ENCODE measurements around the gene ELMO1. TPM values are rescaled to one million over a fixed set of nuclear protein-coding genes. Genes with fewer than 3 reads are reported as not detected.
A peak's percentile ranks its signal among the peaks of the same experiment; 100 is the strongest.

ELMO1 gene
- total RNA-seq, 1 donor from 2014 or later: 132 TPM

DNA sequence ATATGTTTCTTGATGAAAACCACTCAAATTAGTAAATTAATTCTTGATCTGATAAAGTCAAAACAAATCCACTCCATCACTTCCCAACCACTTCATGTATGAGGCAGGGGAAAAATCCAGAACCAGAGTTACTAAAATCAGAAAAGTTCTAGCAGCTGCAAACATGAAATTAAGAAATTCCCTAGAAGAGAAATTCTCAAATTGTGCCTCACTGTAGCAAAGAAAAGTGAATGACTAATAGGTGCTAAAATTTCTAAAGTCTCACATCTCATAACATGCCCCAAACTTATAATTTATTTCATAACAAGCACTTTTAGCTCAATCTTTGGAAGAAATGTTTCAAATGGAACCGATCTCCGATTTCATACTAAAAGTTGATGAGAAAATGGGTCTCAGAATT is 379.3 kb downstream of the ELMO1 start:
- TF ChIP-seq, protein P1, sequence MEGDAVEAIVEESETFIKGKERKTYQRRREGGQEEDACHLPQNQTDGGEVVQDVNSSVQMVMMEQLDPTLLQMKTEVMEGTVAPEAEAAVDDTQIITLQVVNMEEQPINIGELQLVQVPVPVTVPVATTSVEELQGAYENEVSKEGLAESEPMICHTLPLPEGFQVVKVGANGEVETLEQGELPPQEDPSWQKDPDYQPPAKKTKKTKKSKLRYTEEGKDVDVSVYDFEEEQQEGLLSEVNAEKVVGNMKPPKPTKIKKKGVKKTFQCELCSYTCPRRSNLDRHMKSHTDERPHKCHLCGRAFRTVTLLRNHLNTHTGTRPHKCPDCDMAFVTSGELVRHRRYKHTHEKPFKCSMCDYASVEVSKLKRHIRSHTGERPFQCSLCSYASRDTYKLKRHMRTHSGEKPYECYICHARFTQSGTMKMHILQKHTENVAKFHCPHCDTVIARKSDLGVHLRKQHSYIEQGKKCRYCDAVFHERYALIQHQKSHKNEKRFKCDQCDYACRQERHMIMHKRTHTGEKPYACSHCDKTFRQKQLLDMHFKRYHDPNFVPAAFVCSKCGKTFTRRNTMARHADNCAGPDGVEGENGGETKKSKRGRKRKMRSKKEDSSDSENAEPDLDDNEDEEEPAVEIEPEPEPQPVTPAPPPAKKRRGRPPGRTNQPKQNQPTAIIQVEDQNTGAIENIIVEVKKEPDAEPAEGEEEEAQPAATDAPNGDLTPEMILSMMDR (IDR thresholded peaks at IDR 0.05): no peak
- intact Hi-C loops (cut with micrococcal nuclease): no loop called here
- ChIA-PET CTCF (no interaction called here), POLR2A (no interaction called here)
- Mint-ChIP-seq H3K4me3 (no peak overlapping the region), H3K27ac (no peak overlapping the region), H3K27me3 (no peaks in the 10 kb centered on the region), H3K4me1 (peaks cover 9% of the 10 kb centered on the region), H3K36me3 (ENCODE audit: low read depth) (peaks cover 41% of the 10 kb centered on the region), H3K9me3 (no peaks in the 10 kb centered on the region)
- DNase-seq (no peak), ATAC-seq (ENCODE audit: low read depth) (no peak)

DNA sequence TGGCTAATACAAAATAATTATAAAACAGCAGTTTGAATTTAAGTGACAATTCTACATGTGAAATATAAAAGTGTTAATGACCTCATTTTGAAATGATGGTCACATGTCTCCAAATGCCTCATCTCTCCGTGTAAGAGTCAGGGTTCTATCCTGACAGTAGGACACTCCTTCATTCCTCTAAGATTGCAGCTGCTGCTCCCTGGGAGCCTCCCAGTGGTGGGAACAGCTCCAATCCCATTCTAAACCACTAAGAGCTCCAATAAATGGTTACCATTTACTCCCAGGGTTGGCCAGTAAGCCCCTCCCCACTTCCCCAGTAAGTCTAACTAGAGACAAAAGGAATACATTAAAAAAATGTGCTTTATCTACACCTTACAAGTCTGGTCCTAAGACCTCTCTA is 379.8 kb downstream of the ELMO1 start:
- TF ChIP-seq, protein P1 (IDR thresholded peaks at IDR 0.05): no peak
- ChIA-PET CTCF (no interaction called here), POLR2A (no interaction called here)
- intact Hi-C loops (cut with micrococcal nuclease): no loop called here
- DNase-seq: no peak
- Mint-ChIP-seq H3K4me1 (peaks cover 9% of the 10 kb centered on the region), H3K9me3 (no peaks in the 10 kb centered on the region), H3K27me3 (no peaks in the 10 kb centered on the region), H3K36me3 (ENCODE audit: low read depth) (peaks cover 41% of the 10 kb centered on the region), H3K4me3 (no peak overlapping the region), H3K27ac (no peak overlapping the region)
- no peak for ATAC-seq (ENCODE audit: low read depth)

DNA sequence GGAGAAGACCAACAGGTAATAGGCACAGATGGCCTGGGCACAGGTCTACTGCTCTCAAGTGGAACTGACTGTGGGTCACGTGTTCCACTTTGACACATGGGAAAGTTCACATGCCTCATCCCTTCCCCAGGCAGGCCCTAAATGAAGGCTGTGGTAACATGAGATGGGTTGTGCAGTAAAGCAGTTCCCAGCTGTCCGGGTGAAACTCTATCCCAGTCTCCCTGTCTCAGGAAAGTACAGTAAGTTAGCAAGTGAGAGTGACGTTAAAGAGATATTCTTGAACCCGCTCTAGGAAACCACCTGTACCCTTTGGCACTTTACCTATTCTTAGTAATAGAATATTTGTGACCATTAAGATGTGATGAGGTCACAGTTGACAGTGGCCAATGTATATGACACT is 380.6 kb downstream of the ELMO1 start:
- CTCF ChIA-PET: no interaction called here
- DNase-seq: no peak
- Mint-ChIP-seq H3K27me3 (no peaks in the 10 kb centered on the region), H3K4me1 (peaks cover 9% of the 10 kb centered on the region), H3K27ac (no peak overlapping the region), H3K9me3 (no peaks in the 10 kb centered on the region), H3K4me3 (no peak overlapping the region), H3K36me3 (ENCODE audit: low read depth) (peaks cover 36% of the 10 kb centered on the region)
- TF ChIP-seq, protein P1 (IDR thresholded peaks at IDR 0.05): no peak
- intact Hi-C loops (cut with micrococcal nuclease): no loop called here
- POLR2A ChIA-PET: no interaction called here
- ATAC-seq (ENCODE audit: low read depth): no peak

DNA sequence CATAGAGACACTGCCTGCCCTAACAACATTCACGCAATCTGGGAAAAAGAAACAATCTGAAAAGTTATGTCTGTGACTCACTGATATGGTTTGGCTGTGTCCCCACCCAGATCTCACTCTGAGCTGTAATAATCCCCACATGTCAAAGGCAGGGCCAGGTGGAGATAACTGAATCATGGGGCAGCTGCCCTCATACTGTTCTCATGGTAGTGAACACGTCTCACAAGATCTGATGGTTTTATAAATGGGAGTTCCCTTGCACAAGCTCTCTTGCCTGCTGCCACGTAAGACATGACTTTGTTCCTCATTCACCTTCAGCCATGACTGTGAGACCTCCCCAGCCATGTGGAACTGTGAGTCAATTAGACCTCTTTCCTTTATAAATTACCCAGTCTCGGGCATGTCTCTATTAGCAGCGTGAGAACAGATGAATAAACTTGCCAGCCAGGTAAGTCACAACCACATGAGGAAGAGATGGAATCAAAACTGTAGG is 382.8 kb downstream of the ELMO1 start:
- peak; percentile 81 for ATAC-seq (ENCODE audit: low read depth)
- no peaks in the 10 kb centered on the region for H3K27me3 Mint-ChIP-seq
- POLR2A ChIA-PET: no interaction called here
- CTCF ChIA-PET: no interaction called here
- TF ChIP-seq, protein P1 (IDR thresholded peaks at IDR 0.05): no peak
- H3K9me3 Mint-ChIP-seq: no peaks in the 10 kb centered on the region
- peak overlapping the region; percentile 67 for H3K27ac Mint-ChIP-seq
- H3K4me3 Mint-ChIP-seq: no peak overlapping the region
- intact Hi-C loops (cut with micrococcal nuclease): no loop called here
- H3K4me1 Mint-ChIP-seq: peaks cover 9% of the 10 kb centered on the region
- peaks cover 44% of the 10 kb centered on the region for H3K36me3 Mint-ChIP-seq (ENCODE audit: low read depth)
- DNase-seq: no peak

DNA sequence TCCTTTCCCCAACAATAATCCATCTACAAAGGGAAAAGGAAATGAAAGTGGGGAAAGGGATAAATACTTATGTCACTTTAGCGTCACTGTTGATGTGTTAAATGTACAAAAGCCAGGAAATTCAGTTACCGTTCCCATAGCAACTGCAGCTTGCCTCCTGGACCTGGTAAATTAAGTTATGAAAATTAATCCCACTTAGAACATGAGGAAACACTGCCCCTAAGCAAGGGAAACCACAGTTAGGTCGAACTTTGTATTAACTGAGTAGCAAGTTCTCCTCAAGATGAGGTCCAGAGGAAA is 386.2 kb downstream of the ELMO1 start:
- ATAC-seq (ENCODE audit: low read depth) (no peak), DNase-seq (no peak)
- Mint-ChIP-seq H3K27ac (no peak overlapping the region), H3K4me3 (no peak overlapping the region), H3K36me3 (ENCODE audit: low read depth) (peaks cover 45% of the 10 kb centered on the region), H3K9me3 (no peaks in the 10 kb centered on the region), H3K27me3 (no peaks in the 10 kb centered on the region), H3K4me1 (peaks cover 9% of the 10 kb centered on the region)
- TF ChIP-seq, protein P1 (IDR thresholded peaks at IDR 0.05): no peak
- CTCF ChIA-PET: interaction anchor here (1.2 kb wide), 1 partner anchor 9 kb away, joined by 3 read pairs; no protein-coding TSS in a partner anchor
- POLR2A ChIA-PET: no interaction called here
- intact Hi-C loops (cut with micrococcal nuclease): no loop called here

All from activated B cell treated with CpG ODN at 0.5 μM for 24 hours (primary cell).